Measurements from ENCODE around the gene ZFHX3.

GRCh38 chr16:73089420-73089819, 41.5 kb upstream of the ZFHX3 start:
- TF ChIP-seq POLR2AphosphoS5 (IDR thresholded peaks at IDR 0.05), result no peak
- TF ChIP-seq RAD21 (conservative IDR thresholded peaks at IDR 0.05), result no peak
- TF ChIP-seq CTCF (IDR thresholded peaks at IDR 0.05; ENCODE audit: poor library complexity, severe bottlenecking), result no peak
- no peak for TF ChIP-seq EZH2 (IDR thresholded peaks at IDR 0.05; ENCODE audit: borderline replicate concordance, insufficient read depth, low read length, poor library complexity, severe bottlenecking)
- TF ChIP-seq EP300 (conservative IDR thresholded peaks at IDR 0.05; ENCODE audit: poor library complexity, severe bottlenecking), result no peak
- no peak for TF ChIP-seq TAF1 (IDR thresholded peaks at IDR 0.05; ENCODE audit: low read depth)
- no peak for TF ChIP-seq REST (IDR thresholded peaks at IDR 0.05; ENCODE audit: borderline replicate concordance)
- no peak for TF ChIP-seq SMC3 (conservative IDR thresholded peaks at IDR 0.05; ENCODE audit: poor library complexity)

All from neural cell (in vitro differentiated cells).